ENCODE data around the gene NEAT1. TPM values are rescaled to one million over a fixed set of nuclear protein-coding genes. Genes with fewer than 3 reads are reported as not detected.

NEAT1 gene
- total and polyA plus RNA-seq, 9 of the 15 experiments (the other 6 are each of a cell fraction or from before 2014, with no cell fraction given), result 20.1 to 389 (median 62.8) TPM

GRCh38 chr11:65422633-65423515 is at the start of gene NEAT1 (continued):
- TF ChIP-seq ATF6 (CRISPR knock-in tag; IDR thresholded peaks at IDR 0.05) (0 out of 2 replicates have a peak, but pooled peaks have one; percentile 20), USF2 (CRISPR knock-in tag; IDR thresholded peaks at IDR 0.05) (no peak; the same call in 1 of the 2 replicates), ZNF766 (CRISPR knock-in tag; conservative IDR thresholded peaks at IDR 0.05) (no peak; the same call in 1 of the 2 replicates), ZNF395 (CRISPR knock-in tag; IDR thresholded peaks at IDR 0.05) (no peak), MEF2D (tag; conservative IDR thresholded peaks at IDR 0.05; ENCODE audit: low read depth) (peak; percentile 43), CEBPG (CRISPR knock-in tag; IDR thresholded peaks at IDR 0.05) (peak; percentile 84), CEBPG (tag; conservative IDR thresholded peaks at IDR 0.05 in 1 of 2, IDR thresholded peaks at IDR 0.05 in 1 of 2) (peak in 1 of 2 experiments; percentile 93; a peak in 2 of 4 replicates), PCBP2 (IDR thresholded peaks at IDR 0.05; ENCODE audit: low read depth, low read length, poor library complexity, severe bottlenecking) (peak; percentile 83), ZBTB1 (CRISPR knock-in tag; IDR thresholded peaks at IDR 0.05; ENCODE audit: borderline replicate concordance, low read depth) (peak; percentile 64; the same call in 1 of the 2 replicates), E2F8 (IDR thresholded peaks at IDR 0.05; ENCODE audit: low read depth, partially characterized antibody) (peak; percentile 42), XRCC4 (IDR thresholded peaks at IDR 0.05; ENCODE audit: extremely low read depth, insufficient read depth, insufficient read length) (no peak), HIVEP1 (CRISPR knock-in tag; IDR thresholded peaks at IDR 0.05) (peak; percentile 96), IRF1 (CRISPR knock-in tag; IDR thresholded peaks at IDR 0.05; ENCODE audit: borderline replicate concordance) (peak; percentile 71; the same call in 1 of the 2 replicates), ZNF830 (CRISPR knock-in tag; IDR thresholded peaks at IDR 0.05) (peak; percentile 100), NCOA4 (IDR thresholded peaks at IDR 0.05; ENCODE audit: partially characterized antibody) (peak; percentile 92), ATF7 (IDR thresholded peaks at IDR 0.05) (no peak), TEAD4 (IDR thresholded peaks at IDR 0.05; ENCODE audit: low read length) (peak; percentile 80), TEAD4 (CRISPR knock-in tag; IDR thresholded peaks at IDR 0.05; ENCODE audit: borderline replicate concordance) (0 out of 2 replicates have a peak, but pooled peaks have one; percentile 69)

Measured in K562 (cell line).